Activated CD8-positive, alpha-beta T cell treated with anti-CD3 and anti-CD28 coated beads, Interleukin-2, amount 10 ng/mL, durations not matched to agents 7 days and 5 days (primary cell): ENCODE results near the gene TSPAN7. TPM values are rescaled to one million over a fixed set of nuclear protein-coding genes. Genes with fewer than 3 reads are reported as not detected.

ENCODE experiments used
- ATAC-seq: fragments of 150-1000 bp; cut with Tn5 transposase; one replicate; pipeline ENCODE4 v1.10.0; 2021; ENCODE audit warnings: moderate library complexity
- CTCF ChIA-PET: fragments of 350-600 bp; sonication (Branson Sonifier 250); formaldehyde crosslinking; loops from one replicate; lab custom pipeline; 2021; ENCODE audit warnings: antibody characterized with exemption; lab: Charles Lee
- POLR2A ChIA-PET: fragments of 350-600 bp; sonication (Branson Sonifier 250); formaldehyde crosslinking; loops from one replicate; lab custom pipeline; 2021; ENCODE audit warnings: antibody characterized with exemption; lab: Charles Lee
- DNase-seq: peaks from one replicate; pipeline ENCODE4 v3.0.0-alpha.2; 2020
- H3K27ac Mint-ChIP-seq: one replicate; pipeline ENCODE4 v1.8.0; 2021; ENCODE audit warnings: mild to moderate bottlenecking, mixed read lengths
- H3K27me3 Mint-ChIP-seq: one replicate; pipeline ENCODE4 v1.8.0; 2021; ENCODE audit warnings: low read depth, mixed read lengths
- H3K36me3 Mint-ChIP-seq: one replicate; pipeline ENCODE4 v1.8.0; 2021; ENCODE audit warnings: low read depth, mixed read lengths
- H3K4me1 Mint-ChIP-seq: one replicate; pipeline ENCODE4 v1.8.0; 2021; ENCODE audit warnings: low read depth, mixed read lengths
- H3K4me3 Mint-ChIP-seq: one replicate; pipeline ENCODE4 v1.8.0; 2021; ENCODE audit warnings: mild to moderate bottlenecking, mixed read lengths
- H3K9me3 Mint-ChIP-seq: one replicate; pipeline ENCODE4 v1.8.0; 2022; ENCODE audit warnings: mixed read lengths; ENCODE audit not compliant: insufficient read depth
- total RNA-seq, 2 experiments: library from RNA; stranded (reverse); gene quantifications; one replicate each; pipeline ENCODE4 v1.2.3, GENCODE V29; 2021

The TSPAN7 gene
- total RNA-seq, 2 experiments from 2014 or later, result not detected

DNA sequence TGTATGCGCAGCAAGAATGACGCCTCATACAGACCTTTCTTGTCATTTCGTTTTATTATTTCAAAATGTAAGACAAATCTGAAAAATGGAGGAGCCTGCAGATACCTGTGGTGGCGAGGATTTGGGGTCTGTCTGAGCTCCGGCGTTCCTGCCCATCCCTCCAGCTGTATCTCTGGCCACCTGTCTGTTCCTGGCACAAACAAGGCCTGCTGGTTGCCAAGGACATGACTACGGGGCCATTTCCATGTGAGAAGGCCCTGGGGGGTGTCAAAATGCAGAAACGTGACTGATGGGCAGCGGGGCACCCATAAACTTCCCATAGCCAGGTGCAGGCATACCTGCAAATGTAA is 591 bp upstream of the TSPAN7 start:
- ChIA-PET POLR2A (no interaction called here), CTCF (no interaction called here)
- peaks cover 3% of the 10 kb centered on the region for H3K4me1 Mint-ChIP-seq

GRCh38 chrX:38561951-38562719 is 793 bp downstream of the TSPAN7 start:
- ChIA-PET CTCF (no interaction called here), POLR2A (no interaction called here)
- Mint-ChIP-seq H3K27ac (no peak overlapping the region), H3K36me3 (no peaks in the 10 kb centered on the region), H3K9me3 (no peaks in the 10 kb centered on the region), H3K4me1 (peaks cover 3% of the 10 kb centered on the region), H3K4me3 (peak overlapping the region; percentile 71), H3K27me3 (peaks cover 15% of the 10 kb centered on the region)
- DNase-seq (no peak), ATAC-seq (no peak)

More for the DNA sequence above, 591 bp upstream of the TSPAN7 start:
- Mint-ChIP-seq H3K27me3 (peaks cover 15% of the 10 kb centered on the region), H3K36me3 (no peaks in the 10 kb centered on the region), H3K4me3 (peak overlapping the region; percentile 54), H3K9me3 (no peaks in the 10 kb centered on the region), H3K27ac (no peak overlapping the region)
- DNase-seq (no peak), ATAC-seq (no peak)

- CTCF ChIA-PET, result no interaction called here
- ATAC-seq (no peak), DNase-seq (no peak)
- peaks cover 15% of the 10 kb centered on the region for H3K27me3 Mint-ChIP-seq
- H3K36me3 Mint-ChIP-seq, result no peaks in the 10 kb centered on the region
- POLR2A ChIA-PET, result no interaction called here
- H3K4me3 Mint-ChIP-seq, result no peak overlapping the region
- peaks cover 3% of the 10 kb centered on the region for H3K4me1 Mint-ChIP-seq
- H3K9me3 Mint-ChIP-seq, result no peaks in the 10 kb centered on the region
- no peak overlapping the region for H3K27ac Mint-ChIP-seq
Measured at GRCh38 chrX:38563030-38563429, 1.7 kb downstream of the TSPAN7 start.

GRCh38 chrX:38570396-38570795 is 9.1 kb downstream of the TSPAN7 start:
- ATAC-seq (no peak), DNase-seq (no peak)
- no peak overlapping the region for H3K27ac Mint-ChIP-seq
- CTCF ChIA-PET, result no interaction called here
- no peaks in the 10 kb centered on the region for H3K9me3 Mint-ChIP-seq
- H3K4me1 Mint-ChIP-seq, result no peaks in the 10 kb centered on the region
- H3K36me3 Mint-ChIP-seq, result no peaks in the 10 kb centered on the region
- H3K4me3 Mint-ChIP-seq, result no peak overlapping the region
- H3K27me3 Mint-ChIP-seq, result peaks cover 5% of the 10 kb centered on the region
- POLR2A ChIA-PET, result no interaction called here

DNA sequence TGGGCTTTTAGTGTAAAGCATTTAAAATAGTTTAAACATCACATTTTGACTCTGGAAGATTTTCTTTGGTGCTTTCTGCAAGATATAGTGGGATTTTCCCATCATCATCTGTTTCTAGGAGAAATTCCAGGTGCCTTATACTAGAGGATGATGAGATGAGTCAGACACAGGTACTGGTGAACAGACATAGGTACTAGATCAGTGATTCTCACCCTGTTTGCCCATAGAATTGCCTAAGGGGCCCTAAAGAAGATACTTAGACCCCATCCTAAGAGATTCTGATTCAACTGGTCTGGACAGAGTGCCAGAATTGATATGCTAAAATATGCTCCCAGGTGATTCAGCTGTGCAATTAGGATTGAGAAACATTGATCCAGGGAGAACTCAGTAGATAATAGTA is 9.7 kb downstream of the TSPAN7 start:
- ChIA-PET POLR2A (no interaction called here), CTCF (no interaction called here)
- no peaks in the 10 kb centered on the region for H3K36me3 Mint-ChIP-seq
- no peak for ATAC-seq
- H3K4me3 Mint-ChIP-seq, result no peak overlapping the region
- no peaks in the 10 kb centered on the region for H3K4me1 Mint-ChIP-seq
- no peak overlapping the region for H3K27ac Mint-ChIP-seq
- peaks cover 5% of the 10 kb centered on the region for H3K27me3 Mint-ChIP-seq
- no peak for DNase-seq
- H3K9me3 Mint-ChIP-seq, result no peaks in the 10 kb centered on the region

DNA sequence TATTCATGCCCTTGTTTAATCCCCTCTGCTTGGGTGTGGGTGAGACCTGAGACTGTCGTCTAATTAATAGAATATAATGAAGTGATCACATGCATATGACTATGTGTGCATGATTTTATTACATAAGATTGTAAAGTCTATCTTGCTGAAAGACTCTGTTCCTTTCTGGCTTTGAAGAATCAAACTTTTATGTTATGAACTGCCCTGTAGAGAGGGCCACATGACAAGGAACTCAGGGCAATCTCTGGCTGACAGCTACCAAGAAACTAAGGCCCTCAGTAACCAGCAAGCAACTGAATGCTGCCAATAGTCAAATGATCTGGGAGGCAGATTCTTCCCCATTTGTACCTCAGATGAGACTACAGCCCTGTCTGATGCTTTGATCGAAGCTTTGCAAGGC is 13.5 kb downstream of the TSPAN7 start:
- no peaks in the 10 kb centered on the region for H3K9me3 Mint-ChIP-seq

DNA sequence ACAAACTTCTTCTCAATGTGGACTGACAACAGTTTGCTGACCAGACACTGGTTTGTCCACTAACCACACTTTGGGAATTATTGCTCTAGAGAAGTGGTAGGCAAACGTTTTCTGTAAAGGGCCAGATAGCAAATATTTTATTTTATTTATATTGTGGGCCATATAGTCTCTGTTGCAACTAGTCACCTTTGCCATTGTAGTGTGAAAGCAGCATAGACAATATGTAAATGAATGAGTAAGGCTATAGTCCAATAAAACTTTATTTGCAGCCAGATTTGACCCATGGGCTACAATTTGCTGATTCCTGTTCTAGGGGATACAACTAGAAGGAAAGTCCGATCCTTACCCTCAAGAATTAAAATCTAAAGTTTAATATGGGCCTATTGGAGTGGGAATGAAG is 14.5 kb downstream of the TSPAN7 start:
- H3K9me3 Mint-ChIP-seq, result no peaks in the 10 kb centered on the region
- ChIA-PET CTCF (no interaction called here), POLR2A (no interaction called here)
- H3K27me3 Mint-ChIP-seq, result peaks cover 5% of the 10 kb centered on the region
- no peaks in the 10 kb centered on the region for H3K36me3 Mint-ChIP-seq
- DNase-seq, result no peak
- no peak overlapping the region for H3K27ac Mint-ChIP-seq
- H3K4me1 Mint-ChIP-seq, result no peaks in the 10 kb centered on the region
- no peak for ATAC-seq
- H3K4me3 Mint-ChIP-seq, result no peak overlapping the region

More for the DNA sequence above, 13.5 kb downstream of the TSPAN7 start:
- POLR2A ChIA-PET, result no interaction called here
- ATAC-seq (no peak), DNase-seq (no peak)
- H3K27ac Mint-ChIP-seq, result no peak overlapping the region
- H3K4me3 Mint-ChIP-seq, result no peak overlapping the region
- no peaks in the 10 kb centered on the region for H3K36me3 Mint-ChIP-seq
- no peaks in the 10 kb centered on the region for H3K4me1 Mint-ChIP-seq
- CTCF ChIA-PET, result no interaction called here
- peaks cover 5% of the 10 kb centered on the region for H3K27me3 Mint-ChIP-seq

GRCh38 chrX:38577738-38578137 is 16.4 kb downstream of the TSPAN7 start:
- Mint-ChIP-seq H3K4me1 (no peaks in the 10 kb centered on the region), H3K27ac (no peak overlapping the region), H3K9me3 (no peaks in the 10 kb centered on the region), H3K27me3 (peaks cover 4% of the 10 kb centered on the region), H3K4me3 (no peak overlapping the region), H3K36me3 (no peaks in the 10 kb centered on the region)
- ChIA-PET CTCF (no interaction called here), POLR2A (no interaction called here)
- DNase-seq (no peak), ATAC-seq (no peak)

GRCh38 chrX:38578167-38578566 is 16.8 kb downstream of the TSPAN7 start:
- Mint-ChIP-seq H3K27ac (no peak overlapping the region), H3K4me3 (no peak overlapping the region), H3K36me3 (no peaks in the 10 kb centered on the region), H3K9me3 (no peaks in the 10 kb centered on the region), H3K4me1 (no peaks in the 10 kb centered on the region), H3K27me3 (peaks cover 5% of the 10 kb centered on the region)
- CTCF ChIA-PET, result no interaction called here
- DNase-seq (no peak), ATAC-seq (no peak)
- POLR2A ChIA-PET, result no interaction called here

GRCh38 chrX:38583181-38583580 is 21.8 kb downstream of the TSPAN7 start:
- ATAC-seq, result no peak
- CTCF ChIA-PET, result no interaction called here
- H3K4me1 Mint-ChIP-seq, result no peaks in the 10 kb centered on the region
- H3K36me3 Mint-ChIP-seq, result no peaks in the 10 kb centered on the region
- H3K4me3 Mint-ChIP-seq, result no peak overlapping the region
- no peak overlapping the region for H3K27ac Mint-ChIP-seq
- peaks cover 2% of the 10 kb centered on the region for H3K27me3 Mint-ChIP-seq
- H3K9me3 Mint-ChIP-seq, result no peaks in the 10 kb centered on the region
- POLR2A ChIA-PET, result no interaction called here
- no peak for DNase-seq

GRCh38 chrX:38594434-38594833 is 33.1 kb downstream of the TSPAN7 start:
- no peaks in the 10 kb centered on the region for H3K27me3 Mint-ChIP-seq
- DNase-seq (no peak), ATAC-seq (no peak)
- CTCF ChIA-PET, result no interaction called here
- no peak overlapping the region for H3K4me3 Mint-ChIP-seq
- no peak overlapping the region for H3K27ac Mint-ChIP-seq
- H3K9me3 Mint-ChIP-seq, result no peaks in the 10 kb centered on the region
- POLR2A ChIA-PET, result no interaction called here
- H3K36me3 Mint-ChIP-seq, result no peaks in the 10 kb centered on the region
- no peaks in the 10 kb centered on the region for H3K4me1 Mint-ChIP-seq

- CTCF ChIA-PET, result no interaction called here
- H3K4me3 Mint-ChIP-seq, result no peak overlapping the region
- no peak overlapping the region for H3K27ac Mint-ChIP-seq
- H3K4me1 Mint-ChIP-seq, result no peaks in the 10 kb centered on the region
- POLR2A ChIA-PET, result no interaction called here
- no peak for ATAC-seq
- peaks cover 2% of the 10 kb centered on the region for H3K27me3 Mint-ChIP-seq
- H3K9me3 Mint-ChIP-seq, result no peaks in the 10 kb centered on the region
- no peaks in the 10 kb centered on the region for H3K36me3 Mint-ChIP-seq
- no peak for DNase-seq
Measured at GRCh38 chrX:38595801-38596200, 34.5 kb downstream of the TSPAN7 start.

DNA sequence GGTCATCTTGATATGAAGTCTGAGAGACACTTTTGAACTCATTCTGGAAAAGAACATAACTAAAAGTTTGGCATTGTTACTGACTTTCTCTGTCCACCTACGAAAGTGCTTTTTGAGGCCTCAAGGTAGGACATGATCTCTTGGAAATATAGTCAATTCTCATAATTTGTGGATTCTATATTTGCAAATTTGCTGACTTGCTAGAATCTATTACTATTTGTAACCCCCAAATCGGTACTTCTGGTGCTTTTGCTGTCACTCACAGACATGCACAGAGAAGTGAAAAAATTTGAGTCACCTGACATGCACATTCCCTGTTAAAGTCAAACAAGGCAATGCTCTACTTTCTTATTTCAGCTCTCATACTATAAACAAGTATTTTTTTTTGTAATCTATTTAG is 35.6 kb downstream of the TSPAN7 start:
- Mint-ChIP-seq H3K27me3 (peaks cover 2% of the 10 kb centered on the region), H3K36me3 (no peaks in the 10 kb centered on the region), H3K4me3 (no peak overlapping the region), H3K9me3 (no peaks in the 10 kb centered on the region), H3K4me1 (no peaks in the 10 kb centered on the region), H3K27ac (no peak overlapping the region)
- POLR2A ChIA-PET, result no interaction called here
- DNase-seq (no peak), ATAC-seq (no peak)
- CTCF ChIA-PET, result no interaction called here
